Effector CD8-positive, alpha-beta T cell (primary cell): ENCODE measurements around the gene CIBAR2.

Source experiments
- DNase-seq: peaks from one replicate; lab custom pipeline; 2025; lab: John Stamatoyannopoulos, UW

CIBAR2 gene

DNA sequence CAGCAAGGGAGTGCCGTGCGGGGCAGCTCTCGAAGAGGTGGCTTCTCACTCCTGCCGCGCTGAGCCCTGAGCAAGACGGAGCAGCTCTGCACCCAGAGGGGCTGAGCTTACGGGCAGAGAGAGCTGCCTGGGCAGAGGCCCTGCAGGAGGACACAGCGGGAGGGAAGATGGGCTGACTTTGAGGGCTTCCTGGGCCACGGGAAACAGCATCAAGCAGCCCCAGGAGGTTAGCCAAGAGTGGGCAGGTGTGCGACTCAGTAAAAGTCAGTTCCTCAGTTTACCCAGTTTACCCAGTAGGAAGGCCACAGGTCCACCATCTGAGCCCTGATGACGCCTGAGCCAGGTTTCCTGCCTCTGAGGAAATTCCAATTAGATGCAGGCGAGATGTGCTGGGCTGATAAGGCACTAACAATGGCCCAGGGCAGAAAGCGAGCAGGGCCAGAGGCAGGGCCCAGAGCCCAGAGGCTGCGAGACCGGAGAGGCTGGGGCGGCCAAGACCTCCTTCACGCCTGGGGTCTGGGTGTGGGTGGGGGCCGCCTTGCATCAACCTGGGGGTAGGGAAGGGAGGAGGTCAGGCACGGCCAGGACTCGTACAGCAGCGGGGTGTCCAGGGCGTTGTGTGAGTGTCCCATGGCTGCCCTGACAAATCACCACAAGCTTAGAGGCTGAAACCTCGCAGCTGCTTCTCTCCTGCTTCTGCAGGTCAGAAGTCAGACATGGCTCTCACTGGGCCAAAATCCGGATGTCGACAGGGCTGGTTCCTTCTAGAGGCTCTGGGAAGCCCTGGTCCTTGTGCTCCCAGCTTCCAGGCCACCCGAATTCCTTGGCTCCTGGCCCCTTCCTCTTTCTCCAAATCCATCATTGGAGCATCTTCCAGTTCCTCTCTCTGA lies 32.0 kb upstream of the CIBAR2 start:
- no peak for DNase-seq

DNA sequence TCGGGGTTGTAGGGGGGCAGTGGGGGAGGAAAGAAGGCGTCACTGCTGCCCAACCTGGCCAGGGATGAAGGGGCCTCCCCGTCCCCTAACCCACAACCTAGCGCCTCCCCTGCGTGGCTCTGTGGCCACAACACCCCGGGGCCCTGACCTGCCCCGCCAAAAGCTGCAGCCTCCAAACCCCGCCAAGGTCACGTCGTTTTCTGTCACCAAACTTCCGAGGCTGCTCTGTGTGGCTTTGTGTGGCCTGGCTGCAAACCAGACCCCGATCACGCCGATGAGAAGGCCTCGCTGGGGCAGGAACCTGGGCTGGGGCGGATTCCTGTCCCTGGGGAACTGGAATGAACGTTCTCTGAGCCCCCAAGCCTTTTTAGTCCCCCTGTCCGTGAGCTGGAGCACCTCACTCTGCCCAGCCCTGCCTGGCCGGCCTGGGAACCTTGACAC lies 30.5 kb upstream of the CIBAR2 start:
- no peak for DNase-seq

DNA sequence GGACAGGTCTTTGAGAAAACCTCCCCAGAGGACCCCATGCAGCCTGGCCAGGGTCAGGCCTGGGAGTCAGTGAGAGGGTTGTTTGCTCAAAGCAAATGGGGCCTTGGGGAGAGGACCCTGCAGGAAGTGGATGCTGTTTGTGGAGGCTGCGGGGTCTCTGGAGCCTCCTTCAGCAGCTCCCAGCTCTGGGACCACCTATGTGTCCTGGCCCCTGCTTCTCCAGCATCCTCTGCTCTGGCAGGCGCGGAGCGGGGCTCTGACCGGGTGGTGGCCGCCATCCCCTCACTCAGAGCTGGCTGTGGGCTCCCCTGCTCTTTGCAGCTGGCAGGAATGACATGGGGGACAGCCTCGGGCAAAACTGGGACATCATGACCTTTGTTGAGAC lies 29.8 kb upstream of the CIBAR2 start:
- DNase-seq: no peak

DNA sequence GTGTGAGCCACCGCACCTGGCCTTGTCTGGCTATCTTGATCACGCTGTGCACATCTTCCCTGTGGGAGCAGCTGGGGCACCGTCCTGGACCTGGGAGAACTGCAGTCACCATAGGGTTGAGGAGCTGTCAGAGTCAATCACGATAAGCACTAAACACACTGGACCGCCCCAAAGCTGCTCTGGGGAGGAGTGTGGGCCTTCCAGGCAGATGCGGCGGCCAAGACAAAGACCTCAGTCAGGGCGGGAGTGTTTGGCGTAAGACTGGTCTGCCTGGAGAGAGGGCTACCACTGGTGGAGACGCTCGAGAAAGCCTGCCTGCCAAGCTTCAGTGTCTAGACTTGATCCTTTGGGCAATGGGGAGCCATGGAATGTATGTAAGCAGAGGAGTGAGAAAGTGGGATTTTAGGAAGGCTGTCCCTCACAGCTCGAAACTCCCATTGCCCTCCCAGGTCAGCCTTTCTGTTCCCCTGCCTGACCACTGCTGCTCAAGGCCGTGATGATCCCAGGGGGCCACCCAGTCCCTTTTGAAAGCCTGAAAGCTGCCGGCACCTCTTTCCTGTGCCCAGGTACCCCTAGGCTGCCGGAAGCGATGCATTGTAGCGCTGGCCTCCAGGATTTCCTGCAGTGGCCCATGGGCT lies 29.3 kb upstream of the CIBAR2 start:
- DNase-seq: no peak

DNA sequence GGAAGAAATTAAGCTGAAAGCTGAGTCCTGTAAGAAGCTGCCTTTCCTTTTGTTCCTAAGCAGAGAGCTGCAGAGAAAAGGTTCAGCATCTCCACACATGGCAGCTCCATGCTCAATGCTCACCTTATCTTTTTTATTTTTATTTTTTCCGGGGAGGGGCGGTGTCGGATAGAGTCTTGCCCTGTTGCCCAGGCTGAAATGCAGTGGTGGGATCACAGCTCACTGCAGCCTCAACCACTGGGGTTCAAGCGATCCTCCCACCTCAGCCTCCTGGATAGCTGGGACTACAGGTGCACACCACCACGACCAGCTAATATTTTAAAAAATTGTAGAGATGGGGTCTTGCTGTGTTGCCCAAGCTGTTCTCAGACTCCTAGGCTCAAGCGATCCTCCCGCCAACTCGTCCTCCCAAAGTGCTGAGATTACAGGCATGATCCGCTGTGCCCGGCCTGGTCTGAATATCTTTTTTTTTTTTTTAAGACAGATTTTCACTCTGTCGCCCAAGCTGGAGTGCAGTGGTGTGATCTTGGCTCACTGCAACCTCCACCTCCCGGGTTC lies 28.3 kb upstream of the CIBAR2 start:
- no peak for DNase-seq

DNA sequence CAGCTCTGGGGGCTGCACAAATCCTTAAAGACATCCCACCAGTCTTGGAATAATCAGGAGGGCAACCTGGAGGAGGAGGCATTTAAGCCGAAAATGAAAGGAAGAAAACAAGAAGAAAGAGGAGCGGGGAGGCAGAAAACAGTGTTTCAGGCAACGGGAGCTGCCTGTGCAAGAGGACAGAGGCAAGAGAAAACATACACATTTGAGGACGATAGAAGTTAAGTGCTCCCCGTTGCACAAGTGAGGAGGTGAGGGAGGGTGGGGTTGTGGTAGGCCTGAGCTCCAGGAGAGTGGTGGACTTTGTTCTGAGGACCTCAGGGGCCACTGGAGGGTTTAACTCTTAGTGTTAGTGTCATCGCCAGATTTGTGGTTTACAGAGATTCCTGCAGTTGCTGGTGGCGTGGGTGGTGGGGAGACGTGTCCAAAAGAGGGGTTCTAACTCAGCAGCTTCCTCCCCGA lies 27.6 kb upstream of the CIBAR2 start:
- DNase-seq: no peak

DNA sequence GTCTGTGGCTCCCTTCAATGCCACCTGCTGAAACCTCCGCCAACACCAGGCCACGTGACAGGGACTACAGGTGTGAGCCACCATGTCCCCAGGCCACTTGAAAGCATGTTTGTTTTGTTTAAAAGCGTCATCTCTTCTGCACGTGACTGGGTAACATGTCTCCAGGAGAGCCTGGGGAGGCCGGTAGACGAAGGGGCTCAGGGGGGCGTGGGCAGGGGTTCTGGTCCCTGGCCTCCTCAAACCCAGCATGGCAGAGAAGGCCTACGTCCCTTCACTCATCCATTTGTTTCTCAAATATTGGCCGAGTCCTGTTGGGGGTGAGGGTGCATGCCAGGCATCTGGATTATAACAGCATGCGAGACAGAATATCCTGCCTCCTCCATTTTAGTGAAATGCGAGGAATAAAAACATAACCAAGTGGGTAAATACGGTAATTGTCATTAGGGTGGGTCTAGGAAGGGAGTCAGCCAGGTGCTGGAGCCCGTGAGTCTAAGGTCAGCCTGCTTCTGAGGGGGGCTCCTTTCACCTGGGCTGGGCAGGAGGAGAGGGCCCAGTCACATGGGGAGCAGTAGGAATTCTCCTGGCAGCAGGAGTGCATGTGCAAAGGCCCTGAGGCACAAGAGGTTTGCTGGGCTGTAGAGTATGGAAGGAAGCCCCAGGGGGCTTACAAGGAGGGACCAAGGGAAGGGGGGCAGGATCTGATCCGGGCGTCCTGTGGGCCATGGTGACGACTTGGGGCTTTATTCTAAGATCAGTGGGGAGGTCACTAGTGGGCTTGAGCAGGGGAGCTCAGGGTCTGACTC lies 26.8 kb upstream of the CIBAR2 start:
- DNase-seq: no peak

DNA sequence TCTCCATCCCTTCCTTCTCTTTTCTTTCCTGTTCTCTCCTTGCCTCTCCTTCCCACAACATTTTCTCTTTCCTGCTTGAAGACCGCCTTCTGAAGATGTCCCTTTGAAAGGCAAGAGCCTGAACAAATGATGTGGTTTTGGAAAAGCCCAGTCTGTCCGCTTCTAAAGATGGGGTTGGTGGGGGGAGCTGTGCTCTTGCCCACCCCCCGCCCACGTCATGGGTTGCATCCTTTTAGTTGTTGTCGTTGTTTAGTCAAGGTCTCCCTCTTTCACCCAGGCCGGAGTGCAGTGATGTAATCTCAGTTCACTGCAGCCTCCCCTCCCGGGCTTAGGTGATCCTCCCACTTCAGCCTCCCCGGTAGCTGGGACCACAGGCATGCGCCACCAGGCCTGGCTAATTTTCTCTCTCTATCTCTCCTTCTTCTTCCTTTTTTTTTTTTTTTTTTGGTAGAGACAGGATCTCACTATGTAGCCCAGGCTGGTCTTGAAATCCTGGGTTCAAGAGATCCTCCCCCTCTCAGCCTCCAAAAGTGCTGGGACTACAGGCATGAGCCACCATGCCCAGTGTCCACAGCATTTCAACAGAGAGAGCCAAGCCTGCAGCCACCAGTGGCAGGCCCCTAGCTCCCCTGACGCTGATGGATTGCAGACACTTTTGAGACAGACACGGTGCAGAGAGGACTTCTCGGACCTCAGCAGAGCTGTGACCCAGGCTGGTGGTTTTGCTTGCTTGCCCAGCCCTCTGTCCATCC lies 26.0 kb upstream of the CIBAR2 start:
- no peak for DNase-seq

DNA sequence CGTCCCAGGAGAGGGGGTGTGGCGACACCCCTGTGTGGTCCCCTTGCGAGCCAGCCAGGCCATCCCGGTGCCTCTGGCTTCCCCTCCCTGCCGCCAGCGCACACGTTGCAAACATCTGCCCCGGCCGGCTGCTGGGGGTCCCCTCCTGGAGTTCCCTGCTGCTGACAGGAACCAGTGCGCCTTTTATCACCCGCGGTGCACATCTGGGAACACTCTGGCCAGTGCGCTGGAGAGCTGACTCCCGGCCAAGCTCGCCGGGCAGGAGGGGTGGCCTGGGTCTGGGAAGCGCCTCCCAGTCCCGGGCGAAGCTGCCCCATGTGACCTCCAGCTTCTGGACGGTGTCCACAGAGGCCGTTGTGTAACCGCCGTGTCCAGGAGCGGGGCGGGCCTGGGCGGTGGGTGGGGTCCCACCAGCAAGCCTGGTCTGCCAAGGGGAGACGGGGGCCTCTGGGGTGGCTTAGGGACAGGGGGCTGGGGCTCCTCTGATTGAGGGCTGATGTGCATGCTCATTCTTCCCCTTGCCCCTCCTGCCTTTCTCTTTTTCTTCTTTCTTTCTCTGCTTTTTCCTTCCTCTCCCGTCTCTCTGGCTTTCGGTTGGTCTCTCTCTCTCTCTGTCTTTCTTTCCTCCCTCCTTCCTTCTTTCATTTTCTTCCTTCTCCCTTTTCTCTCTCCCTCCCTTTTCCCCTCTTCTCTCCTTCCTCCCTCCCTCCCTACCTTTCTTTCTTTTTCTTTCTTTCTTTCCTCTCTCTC lies 25.2 kb upstream of the CIBAR2 start:
- DNase-seq: no peak

DNA sequence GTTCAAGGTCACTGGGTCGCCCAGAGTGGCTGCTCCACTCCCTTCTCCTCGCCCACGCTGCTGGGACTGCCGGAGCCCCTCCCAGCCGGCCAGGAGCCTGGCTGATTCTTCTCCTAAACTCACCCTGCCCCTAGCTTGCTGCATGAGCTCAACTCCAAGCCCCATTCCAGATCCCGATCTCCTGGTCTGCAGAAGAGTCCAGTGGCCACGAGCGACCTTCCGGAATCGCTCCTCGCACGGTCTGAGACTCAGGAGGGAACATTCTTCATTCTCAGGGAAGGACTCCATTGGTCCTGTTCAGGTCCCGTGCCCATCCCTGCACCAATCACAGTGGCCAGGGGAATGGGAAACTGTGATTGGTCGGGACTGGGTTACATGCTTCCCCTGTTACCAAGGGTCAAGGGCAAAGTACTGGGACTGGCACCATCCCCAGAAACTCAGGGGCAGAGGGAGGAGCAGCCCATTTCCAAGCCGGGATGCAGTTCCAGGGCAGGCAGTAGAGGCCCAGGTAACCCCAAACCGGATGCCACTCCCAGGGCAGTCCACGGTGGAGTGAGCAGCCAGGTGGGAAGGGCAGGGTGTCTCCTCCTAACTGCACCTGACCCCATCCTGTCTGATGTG lies 24.5 kb upstream of the CIBAR2 start:
- no peak for DNase-seq

DNA sequence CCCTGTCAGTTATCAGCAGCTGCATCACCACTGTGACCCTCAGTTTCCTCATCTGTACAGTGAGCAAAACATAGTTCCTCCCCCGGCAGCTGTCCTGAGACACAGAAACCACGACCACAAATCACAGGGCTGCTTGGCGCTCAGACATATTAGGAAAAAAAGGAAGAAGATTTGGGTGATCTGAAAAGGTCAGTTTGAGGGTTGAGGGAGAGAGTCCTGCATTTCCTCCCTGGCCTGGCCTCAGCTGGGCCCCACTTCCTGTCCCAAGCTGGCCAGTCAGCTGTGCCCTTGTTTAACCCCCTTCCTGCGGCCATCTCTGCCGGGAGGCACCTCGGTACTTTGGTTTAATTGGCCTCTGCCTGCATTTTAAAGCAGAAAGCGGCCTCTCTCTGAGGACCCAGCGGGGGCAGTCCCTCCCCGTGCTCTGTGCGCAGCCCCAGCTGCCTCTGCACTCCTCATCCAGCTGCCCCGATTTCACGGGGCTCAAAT lies 24.0 kb upstream of the CIBAR2 start:
- no peak for DNase-seq

DNA sequence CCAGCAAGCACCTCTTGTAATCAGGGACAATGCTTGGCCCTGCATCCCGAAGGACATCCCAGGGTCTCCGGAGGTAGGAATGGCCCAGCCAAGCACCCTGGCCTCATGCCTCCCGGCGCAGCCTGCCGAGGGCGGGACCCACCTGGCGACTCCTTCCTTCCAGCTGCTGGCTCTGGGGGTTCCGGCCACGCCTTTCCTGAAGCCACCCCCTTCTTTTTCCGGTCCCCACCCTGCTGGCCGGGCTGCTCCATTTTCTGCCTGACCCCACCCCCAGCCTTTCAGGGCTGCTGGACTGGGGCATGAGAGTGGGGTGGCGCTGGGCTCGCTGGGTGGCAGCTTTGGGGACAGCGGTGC lies 22.5 kb upstream of the CIBAR2 start:
- no peak for DNase-seq

DNA sequence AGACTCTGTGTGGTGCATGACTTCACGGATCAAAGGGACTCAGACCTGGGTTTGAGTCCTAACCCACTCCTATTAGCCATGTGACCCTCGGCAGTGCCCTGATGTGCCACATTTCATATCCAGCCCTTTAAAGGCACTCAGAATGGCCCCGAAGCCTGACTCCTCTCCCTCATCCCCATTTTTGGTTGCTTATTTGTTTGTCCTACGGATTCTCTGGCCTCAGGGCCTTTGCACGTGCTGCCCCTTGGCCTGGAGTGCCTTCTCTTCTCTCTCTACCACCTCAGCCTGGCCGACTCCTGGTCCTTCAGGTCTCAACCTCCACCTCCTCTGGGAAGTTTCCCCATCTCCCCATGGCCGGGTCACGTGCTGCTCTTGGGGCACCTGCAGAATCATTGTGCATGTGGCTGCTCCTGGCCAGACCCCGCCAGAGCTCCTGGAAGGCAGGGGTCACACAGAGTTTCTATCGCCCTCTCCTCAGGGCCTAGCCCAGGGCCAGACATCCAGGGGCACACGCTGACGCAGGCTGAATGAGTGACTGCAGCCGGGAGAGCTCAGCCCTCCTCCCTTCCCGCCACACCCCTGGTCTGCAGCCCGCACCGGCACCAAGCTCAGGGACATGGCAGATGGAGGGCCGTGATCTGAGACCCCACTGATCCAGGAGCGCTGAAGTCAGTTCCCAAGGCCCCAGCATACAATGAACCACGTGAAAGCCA lies 22.0 kb upstream of the CIBAR2 start:
- no peak for DNase-seq

DNA sequence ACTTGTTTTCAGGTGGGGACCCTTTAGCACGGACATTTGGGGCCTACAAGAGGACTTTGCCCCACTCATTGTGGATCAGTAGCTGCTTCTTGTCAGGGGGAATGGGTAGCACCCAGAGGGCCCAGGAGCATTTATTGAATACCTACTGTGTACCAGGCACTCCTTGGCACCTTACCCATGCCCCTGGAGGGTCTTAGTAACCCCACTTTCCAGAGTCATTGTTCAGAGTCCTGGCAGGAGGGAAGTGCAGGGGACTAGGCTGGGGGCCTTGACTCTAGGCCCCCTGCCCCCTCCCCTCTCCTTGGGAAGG lies 21.0 kb upstream of the CIBAR2 start:
- no peak for DNase-seq

DNA sequence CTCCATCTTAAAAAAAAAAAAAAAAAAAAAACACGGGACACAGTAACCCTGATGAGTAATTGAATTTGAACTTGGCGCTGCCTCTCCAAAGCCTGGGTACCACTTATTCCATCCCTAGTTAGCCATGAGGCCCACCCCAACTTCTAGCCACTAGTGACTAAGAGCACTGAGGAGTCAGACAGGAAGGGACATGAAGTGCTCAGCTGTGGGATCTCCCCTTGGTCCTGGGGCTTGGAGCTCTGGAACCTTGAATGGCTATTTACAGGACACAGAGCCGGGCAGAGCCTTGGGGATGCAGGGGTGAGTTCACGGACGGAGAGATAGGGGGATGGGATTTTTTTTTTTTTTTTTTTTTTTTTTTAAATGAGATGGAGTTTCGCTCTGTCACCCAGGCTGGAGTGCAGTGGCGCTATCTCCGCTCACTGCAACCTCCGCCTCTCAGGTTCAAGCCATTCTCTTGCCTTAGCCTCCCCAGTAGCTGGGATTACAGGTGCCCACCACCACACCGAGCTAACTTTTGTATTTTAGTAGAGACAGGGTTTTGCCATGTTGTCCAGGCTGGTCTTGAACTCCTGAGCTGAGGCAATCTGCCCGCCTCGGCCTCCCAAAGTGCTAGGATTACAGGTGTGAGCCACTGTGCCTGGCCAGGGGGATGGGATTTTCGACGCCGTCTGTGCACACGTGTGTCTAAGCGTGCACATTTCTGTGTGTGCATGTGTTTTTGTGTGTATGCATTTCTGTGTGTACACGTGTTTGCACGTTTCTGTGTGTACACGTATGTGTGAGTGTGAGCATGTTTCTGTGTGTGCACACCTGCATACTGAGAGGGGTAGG lies 20.4 kb upstream of the CIBAR2 start:
- no peak for DNase-seq

DNA sequence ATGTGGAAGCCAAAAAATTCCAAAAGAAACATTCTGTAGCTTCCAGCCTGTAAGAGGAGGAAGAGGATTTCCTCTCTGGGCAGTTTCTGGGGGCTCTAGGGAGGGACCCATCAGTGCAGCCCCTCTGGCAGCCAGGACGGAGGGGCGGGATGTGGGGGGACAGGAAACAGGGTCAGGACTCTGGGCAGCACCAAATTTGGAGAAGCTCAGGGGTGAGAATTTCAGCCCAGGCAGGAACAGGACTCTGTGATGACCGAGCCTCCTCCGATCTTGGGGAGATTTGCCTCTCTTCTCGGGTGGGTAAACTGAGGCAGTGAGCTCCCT lies 18.4 kb upstream of the CIBAR2 start:
- DNase-seq: no peak

DNA sequence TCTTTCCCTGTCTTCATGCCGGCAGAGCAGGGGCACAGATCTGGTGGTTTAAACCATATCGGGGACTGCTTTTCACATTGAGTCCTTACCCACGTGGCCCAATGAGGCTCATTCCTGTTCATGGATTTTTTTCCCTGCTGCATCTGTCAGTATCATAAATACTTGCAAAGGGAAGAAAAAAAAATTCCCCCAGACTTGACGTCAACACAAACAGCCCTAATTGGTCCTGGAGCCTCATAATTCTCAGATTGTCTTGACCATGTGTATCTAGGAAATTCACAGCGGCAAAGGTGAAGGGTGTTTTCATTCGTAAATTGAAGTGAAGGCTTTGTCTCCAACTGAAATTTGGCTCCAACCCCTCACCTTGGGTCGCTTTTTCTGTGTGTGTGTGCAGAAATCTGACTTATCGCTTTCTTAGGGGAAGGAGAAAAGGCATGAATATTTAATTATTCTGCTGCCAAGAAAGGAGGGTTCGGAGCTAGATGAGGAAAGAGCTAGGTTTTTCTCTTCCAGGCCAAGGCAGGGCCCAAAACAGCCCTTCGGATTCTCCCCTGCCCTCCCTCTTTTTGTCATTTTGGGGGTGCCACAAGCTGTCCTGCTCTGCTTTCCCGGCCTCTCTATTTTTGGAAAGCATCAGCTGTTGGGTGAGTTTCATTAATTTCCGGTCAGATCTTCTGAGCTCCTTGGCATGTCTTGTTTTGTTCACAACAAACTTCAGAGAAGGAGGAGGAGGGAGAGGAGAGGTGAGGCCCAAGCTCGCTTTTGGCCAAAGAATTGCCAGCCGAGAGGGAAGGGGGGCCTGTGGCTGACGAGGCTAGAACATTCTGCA lies 17.8 kb upstream of the CIBAR2 start:
- DNase-seq: no peak
